ENCODE data around the gene NOL3. TPM values are rescaled to one million over a fixed set of nuclear protein-coding genes. Genes with fewer than 3 reads are reported as not detected.
A peak's percentile ranks its signal among the peaks of the same experiment; 100 is the strongest.

The NOL3 gene
- total and polyA plus RNA-seq, 2 of the 13 experiments (the other 11 are each of a cell fraction or from before 2014, with no cell fraction given) = 5.7 to 20.5 TPM

DNA sequence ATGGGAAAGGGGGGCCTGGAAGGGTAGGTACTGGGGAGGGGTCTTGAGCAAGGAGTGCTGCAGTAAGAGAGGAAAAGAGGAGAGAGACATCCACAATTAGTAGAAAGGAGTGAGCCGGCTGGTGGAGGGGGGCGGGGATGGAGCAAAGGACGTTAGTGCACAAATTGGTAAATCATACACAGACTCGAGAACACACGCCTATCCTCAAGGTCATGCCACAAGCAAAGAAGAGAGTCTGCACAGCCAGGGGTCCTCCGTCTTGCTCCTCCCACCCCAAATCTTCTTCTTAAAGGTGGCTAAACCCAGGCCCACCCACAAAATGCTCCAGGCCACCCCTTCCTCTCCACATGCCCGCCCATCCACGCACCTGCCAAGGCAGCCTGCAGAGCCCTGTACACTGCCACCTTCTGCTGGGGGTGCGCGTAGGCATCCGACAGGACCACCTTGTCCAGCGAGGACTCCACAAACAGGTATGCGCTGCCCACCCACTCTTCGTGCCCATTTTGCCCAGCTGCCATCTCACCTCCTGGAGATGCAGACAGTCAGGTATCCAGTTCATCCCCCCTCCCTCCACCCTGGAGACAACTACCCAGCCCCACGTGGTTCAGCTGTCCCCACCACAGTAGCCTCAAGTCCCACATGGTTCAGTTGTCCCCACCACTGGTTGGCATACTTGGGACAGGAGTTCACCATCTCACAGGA lies 14.0 kb upstream of the NOL3 start (continued):
- TF ChIP-seq NFKB2 (CRISPR knock-in tag; IDR thresholded peaks at IDR 0.05; ENCODE audit: borderline replicate concordance) = no peak
- TF ChIP-seq ZSCAN31 (CRISPR knock-in tag; IDR thresholded peaks at IDR 0.05; ENCODE audit: low read depth) = no peak
- TF ChIP-seq, protein P1, sequence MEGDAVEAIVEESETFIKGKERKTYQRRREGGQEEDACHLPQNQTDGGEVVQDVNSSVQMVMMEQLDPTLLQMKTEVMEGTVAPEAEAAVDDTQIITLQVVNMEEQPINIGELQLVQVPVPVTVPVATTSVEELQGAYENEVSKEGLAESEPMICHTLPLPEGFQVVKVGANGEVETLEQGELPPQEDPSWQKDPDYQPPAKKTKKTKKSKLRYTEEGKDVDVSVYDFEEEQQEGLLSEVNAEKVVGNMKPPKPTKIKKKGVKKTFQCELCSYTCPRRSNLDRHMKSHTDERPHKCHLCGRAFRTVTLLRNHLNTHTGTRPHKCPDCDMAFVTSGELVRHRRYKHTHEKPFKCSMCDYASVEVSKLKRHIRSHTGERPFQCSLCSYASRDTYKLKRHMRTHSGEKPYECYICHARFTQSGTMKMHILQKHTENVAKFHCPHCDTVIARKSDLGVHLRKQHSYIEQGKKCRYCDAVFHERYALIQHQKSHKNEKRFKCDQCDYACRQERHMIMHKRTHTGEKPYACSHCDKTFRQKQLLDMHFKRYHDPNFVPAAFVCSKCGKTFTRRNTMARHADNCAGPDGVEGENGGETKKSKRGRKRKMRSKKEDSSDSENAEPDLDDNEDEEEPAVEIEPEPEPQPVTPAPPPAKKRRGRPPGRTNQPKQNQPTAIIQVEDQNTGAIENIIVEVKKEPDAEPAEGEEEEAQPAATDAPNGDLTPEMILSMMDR (CRISPR knock-in tag; IDR thresholded peaks at IDR 0.05) = peak; percentile 33; the same call in 1 of the 2 replicates
- TF ChIP-seq, protein P2, sequence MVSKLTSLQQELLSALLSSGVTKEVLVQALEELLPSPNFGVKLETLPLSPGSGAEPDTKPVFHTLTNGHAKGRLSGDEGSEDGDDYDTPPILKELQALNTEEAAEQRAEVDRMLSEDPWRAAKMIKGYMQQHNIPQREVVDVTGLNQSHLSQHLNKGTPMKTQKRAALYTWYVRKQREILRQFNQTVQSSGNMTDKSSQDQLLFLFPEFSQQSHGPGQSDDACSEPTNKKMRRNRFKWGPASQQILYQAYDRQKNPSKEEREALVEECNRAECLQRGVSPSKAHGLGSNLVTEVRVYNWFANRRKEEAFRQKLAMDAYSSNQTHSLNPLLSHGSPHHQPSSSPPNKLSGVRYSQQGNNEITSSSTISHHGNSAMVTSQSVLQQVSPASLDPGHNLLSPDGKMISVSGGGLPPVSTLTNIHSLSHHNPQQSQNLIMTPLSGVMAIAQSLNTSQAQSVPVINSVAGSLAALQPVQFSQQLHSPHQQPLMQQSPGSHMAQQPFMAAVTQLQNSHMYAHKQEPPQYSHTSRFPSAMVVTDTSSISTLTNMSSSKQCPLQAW (CRISPR knock-in tag; IDR thresholded peaks at IDR 0.05) = no peak
- TF ChIP-seq ZNF607 (CRISPR knock-in tag; IDR thresholded peaks at IDR 0.05; ENCODE audit: borderline replicate concordance) = 0 out of 2 replicates have a peak, but pooled peaks have one; percentile 5
- TF ChIP-seq, protein P3, sequence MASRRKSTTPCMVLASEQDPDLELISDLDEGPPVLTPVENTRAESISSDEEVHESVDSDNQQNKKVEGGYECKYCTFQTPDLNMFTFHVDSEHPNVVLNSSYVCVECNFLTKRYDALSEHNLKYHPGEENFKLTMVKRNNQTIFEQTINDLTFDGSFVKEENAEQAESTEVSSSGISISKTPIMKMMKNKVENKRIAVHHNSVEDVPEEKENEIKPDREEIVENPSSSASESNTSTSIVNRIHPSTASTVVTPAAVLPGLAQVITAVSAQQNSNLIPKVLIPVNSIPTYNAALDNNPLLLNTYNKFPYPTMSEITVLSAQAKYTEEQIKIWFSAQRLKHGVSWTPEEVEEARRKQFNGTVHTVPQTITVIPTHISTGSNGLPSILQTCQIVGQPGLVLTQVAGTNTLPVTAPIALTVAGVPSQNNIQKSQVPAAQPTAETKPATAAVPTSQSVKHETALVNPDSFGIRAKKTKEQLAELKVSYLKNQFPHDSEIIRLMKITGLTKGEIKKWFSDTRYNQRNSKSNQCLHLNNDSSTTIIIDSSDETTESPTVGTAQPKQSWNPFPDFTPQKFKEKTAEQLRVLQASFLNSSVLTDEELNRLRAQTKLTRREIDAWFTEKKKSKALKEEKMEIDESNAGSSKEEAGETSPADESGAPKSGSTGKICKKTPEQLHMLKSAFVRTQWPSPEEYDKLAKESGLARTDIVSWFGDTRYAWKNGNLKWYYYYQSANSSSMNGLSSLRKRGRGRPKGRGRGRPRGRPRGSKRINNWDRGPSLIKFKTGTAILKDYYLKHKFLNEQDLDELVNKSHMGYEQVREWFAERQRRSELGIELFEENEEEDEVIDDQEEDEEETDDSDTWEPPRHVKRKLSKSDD (CRISPR knock-in tag; IDR thresholded peaks at IDR 0.05; ENCODE audit: low read depth) = no peak
- no peak for TF ChIP-seq SP2 (CRISPR knock-in tag; IDR thresholded peaks at IDR 0.05)
- TF ChIP-seq SPEN (CRISPR knock-in tag; IDR thresholded peaks at IDR 0.05; ENCODE audit: low read depth) = no peak
- TF ChIP-seq SAP130 (CRISPR knock-in tag; IDR thresholded peaks at IDR 0.05; ENCODE audit: low read depth) = peak; percentile 3; the same call in 1 of the 2 replicates
- 0 out of 2 replicates have a peak, but pooled peaks have one; percentile 44 for TF ChIP-seq CHCHD3 (CRISPR knock-in tag; IDR thresholded peaks at IDR 0.05)
- TF ChIP-seq HNRNPL (IDR thresholded peaks at IDR 0.05; ENCODE audit: low read depth, low read length) = 0 out of 2 replicates have a peak, but pooled peaks have one; percentile 54
- TF ChIP-seq PHF20 (CRISPR knock-in tag; IDR thresholded peaks at IDR 0.05) = no peak
